H9 (cell line): ENCODE results near the gene PAGR1. TPM values are rescaled to one million over a fixed set of nuclear protein-coding genes. Genes with fewer than 3 reads are reported as not detected.

Source experiments
- DNase-seq: peaks from one replicate; pipeline ENCODE4 v3.0.0-alpha.2; 2017
- H2AFZ ChIP-seq: one replicate; pipeline ENCODE4 v1.6.1; 2013; ENCODE audit warnings: mild to moderate bottlenecking, low read length, control low read depth, moderate library complexity
- H2AK5ac ChIP-seq: 2 replicates; pipeline ENCODE4 v1.6.1; 2013; ENCODE audit warnings: low read length, control low read depth, mixed read lengths; ENCODE audit not compliant: insufficient read length
- H2BK120ac ChIP-seq: one replicate; pipeline ENCODE4 v1.6.1; 2013; ENCODE audit warnings: low read depth, mild to moderate bottlenecking, low read length, control low read depth, inconsistent platforms; ENCODE audit not compliant: poor library complexity, severe bottlenecking
- H2BK12ac ChIP-seq: 2 replicates; pipeline ENCODE4 v1.6.1; 2013; ENCODE audit warnings: low read length, control low read depth, mixed read lengths, low read depth; ENCODE audit not compliant: insufficient read length
- H2BK15ac ChIP-seq: 2 replicates; pipeline ENCODE4 v1.6.1; 2013; ENCODE audit warnings: low read depth, low read length, control low read depth
- H2BK20ac ChIP-seq: one replicate; pipeline ENCODE4 v1.6.1; 2013; ENCODE audit warnings: low read depth, mild to moderate bottlenecking, low read length, control low read depth, inconsistent platforms; ENCODE audit not compliant: poor library complexity, severe bottlenecking
- H2BK5ac ChIP-seq: 2 replicates; pipeline ENCODE4 v1.6.1; 2013; ENCODE audit warnings: low read length, control low read depth, mixed read lengths; ENCODE audit not compliant: insufficient read length
- H3K14ac ChIP-seq: 2 replicates; pipeline ENCODE4 v1.6.1; 2013; ENCODE audit warnings: low read length, control low read depth; ENCODE audit not compliant: insufficient read depth
- H3K18ac ChIP-seq: 2 replicates; pipeline ENCODE4 v1.6.1; 2013; ENCODE audit warnings: low read depth, mild to moderate bottlenecking, mixed read lengths, low read length, control low read depth; ENCODE audit not compliant: insufficient read length
- H3K23ac ChIP-seq: 2 replicates; pipeline ENCODE4 v1.6.1; 2013; ENCODE audit warnings: low read length, control low read depth, mixed read lengths, low read depth; ENCODE audit not compliant: insufficient read length
- H3K23me2 ChIP-seq: 2 replicates; pipeline ENCODE4 v1.6.1; 2013; ENCODE audit warnings: low read depth, mild to moderate bottlenecking, mixed read lengths, low read length, control low read depth; ENCODE audit not compliant: insufficient read length, poor library complexity, severe bottlenecking
- H3K27ac ChIP-seq: 2 replicates; pipeline ENCODE4 v1.5.1; 2013; ENCODE audit warnings: low read length, control low read depth, mixed read lengths, low read depth; ENCODE audit not compliant: insufficient read length
- H3K27me3 ChIP-seq: 2 replicates; pipeline ENCODE4 v1.6.1; 2013; ENCODE audit warnings: low read length, control low read depth, inconsistent platforms; ENCODE audit not compliant: insufficient read depth
- H3K4ac ChIP-seq: 2 replicates; pipeline ENCODE4 v1.6.1; 2013; ENCODE audit warnings: low read depth, mild to moderate bottlenecking, control low read depth, inconsistent platforms, low read length, moderate library complexity
- H3K4me1 ChIP-seq: 2 replicates; pipeline ENCODE4 v1.6.1; 2013; ENCODE audit warnings: low read length, control low read depth, inconsistent platforms; ENCODE audit not compliant: insufficient read depth
- H3K4me2 ChIP-seq: 2 replicates; pipeline ENCODE4 v1.6.1; 2013; ENCODE audit warnings: low read length, control low read depth, mixed read lengths; ENCODE audit not compliant: insufficient read length, insufficient read depth
- H3K56ac ChIP-seq: 2 replicates; pipeline ENCODE4 v1.6.1; 2013; ENCODE audit warnings: low read depth, mild to moderate bottlenecking, mixed read lengths, low read length, control low read depth; ENCODE audit not compliant: insufficient read length
- H3K79me1 ChIP-seq: 2 replicates; pipeline ENCODE4 v1.6.1; 2013; ENCODE audit warnings: low read depth, mild to moderate bottlenecking, moderate library complexity, low read length, control low read depth, inconsistent platforms; ENCODE audit not compliant: insufficient read depth, poor library complexity, severe bottlenecking
- H3K79me2 ChIP-seq: 2 replicates; pipeline ENCODE4 v1.6.1; 2013; ENCODE audit warnings: low read length, control low read depth, inconsistent platforms; ENCODE audit not compliant: insufficient read depth
- H3K9ac ChIP-seq: 2 replicates; pipeline ENCODE4 v1.6.1; 2013; ENCODE audit warnings: low read length, control low read depth, mixed read lengths; ENCODE audit not compliant: insufficient read length; ENCODE audit errors: extremely low read depth
- H3K9me3 ChIP-seq: one replicate; pipeline ENCODE4 v1.6.1; 2013; ENCODE audit warnings: low read depth, low read length, inconsistent platforms; ENCODE audit not compliant: control insufficient read depth
- H3T11ph ChIP-seq: one replicate; pipeline ENCODE4 v1.6.1; 2013; ENCODE audit warnings: mild to moderate bottlenecking, low read length, control low read depth, inconsistent platforms
- H4K20me1 ChIP-seq: one replicate; pipeline ENCODE4 v1.6.1; 2013; ENCODE audit not compliant: control insufficient read depth, insufficient read length, insufficient read depth
- H4K5ac ChIP-seq: 2 replicates; pipeline ENCODE4 v1.6.1; 2013; ENCODE audit warnings: low read depth, mild to moderate bottlenecking, mixed read lengths, low read length, control low read depth; ENCODE audit not compliant: insufficient read length
- H4K8ac ChIP-seq: replicated peaks from 2 replicates; pipeline ENCODE4 v1.6.1; 2013; ENCODE audit warnings: low read length, control low read depth, mixed read lengths, low read depth; ENCODE audit not compliant: insufficient read length
- H4K91ac ChIP-seq: 2 replicates; pipeline ENCODE4 v1.6.1; 2013; ENCODE audit warnings: low read depth, mild to moderate bottlenecking, moderate library complexity, mixed read lengths, low read length, control low read depth; ENCODE audit not compliant: insufficient read length
- H3K27ac Mint-ChIP-seq, 3 experiments: 2 replicates in 2 of 3; 3 replicates in 1 of 3; pipeline ENCODE4 v1.8.0; 2020 to 2021; ENCODE audit warnings: mixed read lengths in 3 of 3, mild to moderate bottlenecking in 1 of 3, moderate library complexity in 1 of 3
- H3K27me3 Mint-ChIP-seq: 2 replicates; pipeline ENCODE4 v1.8.0; 2021; ENCODE audit warnings: low read depth, mild to moderate bottlenecking, moderate library complexity, mixed read lengths
- H3K36me3 Mint-ChIP-seq, 3 experiments: 2 replicates in 2 of 3; 3 replicates in 1 of 3; pipeline ENCODE4 v1.8.0; 2020 to 2021; ENCODE audit warnings: low read depth in 3 of 3, mixed read lengths in 3 of 3; ENCODE audit not compliant: insufficient read depth in 1 of 3
- H3K4me1 Mint-ChIP-seq, 2 experiments: 2 replicates each; pipeline ENCODE4 v1.8.0; 2020; ENCODE audit warnings: mixed read lengths in 2 of 2
- H3K4me3 Mint-ChIP-seq, 2 experiments: 2 replicates in 1 of 2; 3 replicates in 1 of 2; pipeline ENCODE4 v1.8.0; 2020 to 2021; ENCODE audit warnings: mild to moderate bottlenecking in 2 of 2, mixed read lengths in 2 of 2, moderate library complexity in 1 of 2
- H3K9me3 Mint-ChIP-seq, 2 experiments: 2 replicates in 1 of 2; 3 replicates in 1 of 2; pipeline ENCODE4 v1.8.0; 2020; ENCODE audit warnings: mild to moderate bottlenecking in 2 of 2, mixed read lengths in 2 of 2, moderate library complexity in 1 of 2
- CTCF ChIP-seq: fragments of 200-600 bp; sonication (generic); conservative IDR thresholded peaks from 3 replicates; pipeline ENCODE4 v1.8.0; 2021; ENCODE audit warnings: antibody characterized with exemption, mild to moderate bottlenecking
- WGBS: extraction: QIAGEN DNeasy Blood & Tissue Kit; methylation state at CpG from one replicate; pipeline ENCODE4 v1.1.7; 2013; ENCODE audit warnings: missing lambda C conversion rate, low lambda C conversion rate, mixed read lengths; ENCODE audit not compliant: insufficient read length; ENCODE audit errors: extremely low coverage; 5-methylcytosine and 5-hydroxymethylcytosine counted together
- total RNA-seq: library from RNA; stranded (reverse); gene quantifications from 2 replicates; pipeline ENCODE4 v1.2.1, GENCODE V29; 2021

Gene PAGR1
- total RNA-seq, 1 experiment from 2014 or later: 65.3 TPM

GRCh38 chr16:29849505-29849904 lies 33.6 kb downstream of the PAGR1 start:
- no peaks in the 10 kb centered on the region for H3K9me3 ChIP-seq
- no peak overlapping the region for H2BK20ac ChIP-seq
- no peaks in the 10 kb centered on the region for H3K27me3 ChIP-seq
- H3K18ac ChIP-seq: no peak overlapping the region
- H2BK5ac ChIP-seq: no peak overlapping the region
- H3K4me3 Mint-ChIP-seq: no peak overlapping the region
- no CpG with 5 or more reads among the region's 5 CpGs for WGBS
- H4K5ac ChIP-seq: no peak overlapping the region
- H3K9me3 Mint-ChIP-seq: no peaks in the 10 kb centered on the region
- no peak overlapping the region for H4K91ac ChIP-seq
- no peak overlapping the region for H3K27ac ChIP-seq
- TF ChIP-seq CTCF: no peak
- no peak overlapping the region for H3K56ac ChIP-seq
- H2BK12ac ChIP-seq: no peak overlapping the region
- no peak overlapping the region for H3K14ac ChIP-seq
- H3K79me2 ChIP-seq: no peaks in the 10 kb centered on the region
- no peak overlapping the region for H3K23ac ChIP-seq
- H3K27ac Mint-ChIP-seq: peak overlapping the region in 1 of 3 experiments; percentile 66; a peak in 2 of 7 replicates
- no peak overlapping the region for H2AFZ ChIP-seq
- H3K4me1 ChIP-seq: no peaks in the 10 kb centered on the region
- H3T11ph ChIP-seq: no peak overlapping the region
- no peaks in the 10 kb centered on the region for H3K27me3 Mint-ChIP-seq
- no peak overlapping the region for H3K4ac ChIP-seq
- H3K4me2 ChIP-seq: no peak overlapping the region
- no peaks in the 10 kb centered on the region for H4K20me1 ChIP-seq
- no peak overlapping the region for H2BK15ac ChIP-seq
- no peaks in the 10 kb centered on the region for H3K23me2 ChIP-seq
- no peaks in the 10 kb centered on the region for H3K79me1 ChIP-seq
- H3K4me1 Mint-ChIP-seq: peaks cover 7 to 10% of the 10 kb centered on the region in 2 experiments
- H3K9ac ChIP-seq: no peak overlapping the region
- H3K36me3 Mint-ChIP-seq: peaks cover 0 to 5% (median 0%) of the 10 kb centered on the region in 3 experiments; a peak in 2 of 7 replicates
- H2BK120ac ChIP-seq: no peak overlapping the region
- DNase-seq: no peak
- no peak overlapping the region for H2AK5ac ChIP-seq
- no peak overlapping the region for H4K8ac ChIP-seq
